ENCODE results near the gene UGT1A6. TPM values are rescaled to one million over a fixed set of nuclear protein-coding genes. Genes with fewer than 3 reads are reported as not detected.
"Not testable (repeated sequence)": the region's sequence is repeated elsewhere in the genome, so short reads cannot be mapped to it uniquely, and the experiment has no call there.

Gene UGT1A6
- not detected for total RNA-seq
- polyA plus RNA-seq, result not detected

DNA sequence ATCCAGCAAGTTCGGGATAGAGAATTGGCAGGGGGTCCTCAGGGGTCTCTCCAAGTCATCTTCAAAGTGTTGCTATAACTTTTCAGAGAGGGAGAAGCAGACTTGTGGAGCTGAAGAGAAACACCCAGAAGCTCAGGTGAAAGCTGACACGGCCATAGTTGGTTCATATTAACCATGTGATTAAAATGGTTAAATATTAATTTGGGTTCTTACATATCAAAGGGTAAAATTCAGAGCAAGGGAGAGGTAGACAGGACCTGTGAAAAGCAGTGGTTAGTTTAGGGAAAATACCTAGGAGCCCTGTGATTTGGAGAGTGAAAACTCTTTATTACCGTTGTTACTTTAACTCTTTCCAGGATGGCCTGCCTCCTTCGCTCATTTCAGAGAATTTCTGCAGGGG, at the start of gene UGT1A6:
UGT1A6 (plus strand) TSS at position 243 of the 400 bp plus-strand sequence; CDS start at position 358, 115 bp downstream.
- peaks cover 10 to 47% of the 10 kb centered on the region in 2 donors for H3K27me3 Mint-ChIP-seq
- no peak for DNase-seq
- POLR2A ChIA-PET, result no interaction called here
- H3K9me3 Mint-ChIP-seq, result no peaks in the 10 kb centered on the region
- Histone ChIP-seq H3K36me3 (ENCODE audit: insufficient read depth, low read length) (no peaks in the 10 kb centered on the region), H3K27ac (ENCODE audit: low read depth, low read length) (no peak within 1 kb of the TSS), H3K4me1 (ENCODE audit: insufficient read depth, low read length) (no peaks in the 10 kb centered on the region), H3K4me3 (ENCODE audit: low read length) (no peak within 1 kb of the TSS), H3K9me3 (ENCODE audit: low read length) (no peaks in the 10 kb centered on the region), H3K27me3 (ENCODE audit: insufficient read depth, low read length, poor library complexity, severe bottlenecking) (no peaks in the 10 kb centered on the region)
- H3K27ac Mint-ChIP-seq, result peak within 1 kb of the TSS in 1 of 8 donors; percentile 8
- CTCF ChIA-PET, result no interaction called here
- no peaks in the 10 kb centered on the region for H3K36me3 Mint-ChIP-seq
- H3K4me1 Mint-ChIP-seq, result no peaks in the 10 kb centered on the region
- no peak within 1 kb of the TSS for H3K4me3 Mint-ChIP-seq

GRCh38 chr2:233643128-233643527, 49.6 kb upstream of the UGT1A6 start:
- no peak overlapping the region for H3K27ac Mint-ChIP-seq
- H3K4me3 ChIP-seq (ENCODE audit: low read length), result no peak overlapping the region
- POLR2A ChIA-PET, result no interaction called here
- CTCF ChIA-PET, result no interaction called here
- H3K36me3 Mint-ChIP-seq, result peaks cover 0 to 18% (median 3%) of the 10 kb centered on the region in 3 donors
- no peaks in the 10 kb centered on the region for H3K27me3 ChIP-seq (ENCODE audit: insufficient read depth, low read length, poor library complexity, severe bottlenecking)
- peaks cover 10 to 38% of the 10 kb centered on the region in 2 donors for H3K27me3 Mint-ChIP-seq
- H3K9me3 ChIP-seq (ENCODE audit: low read length), result no peaks in the 10 kb centered on the region
- no peak for DNase-seq
- H3K36me3 ChIP-seq (ENCODE audit: insufficient read depth, low read length), result no peaks in the 10 kb centered on the region
- peaks cover 0 to 12% (median 2%) of the 10 kb centered on the region in 3 donors for H3K4me1 Mint-ChIP-seq
- H3K4me1 ChIP-seq (ENCODE audit: insufficient read depth, low read length), result peaks cover 6% of the 10 kb centered on the region
- H3K27ac ChIP-seq (ENCODE audit: low read depth, low read length), result no peak overlapping the region
- H3K9me3 Mint-ChIP-seq, result peaks cover 6 to 31% (median 21%) of the 10 kb centered on the region in 5 donors
- H3K4me3 Mint-ChIP-seq, result no peak overlapping the region

DNA sequence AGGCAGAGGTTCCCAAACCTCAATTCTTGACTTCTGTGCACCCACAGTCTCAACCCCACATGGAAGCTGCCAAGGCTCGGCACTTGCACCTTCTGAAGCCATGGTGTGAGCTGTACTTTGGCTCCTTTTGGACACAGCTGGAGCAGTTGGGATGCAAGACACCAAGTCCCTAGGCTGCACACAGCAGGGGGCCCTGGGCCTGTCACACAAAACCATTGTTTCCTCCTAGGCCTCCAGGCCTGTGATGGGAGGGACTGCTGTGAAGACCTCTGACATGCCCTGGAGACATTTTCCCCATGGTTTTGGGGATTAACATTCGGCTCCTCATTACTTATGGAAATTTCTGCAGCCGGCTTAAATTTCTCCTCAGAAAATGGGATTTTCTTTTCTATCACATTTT, 46.7 kb upstream of the UGT1A6 start:
- DNase-seq; H3K36me3 ChIP-seq (ENCODE audit: insufficient read depth, low read length); H3K27me3 ChIP-seq (ENCODE audit: insufficient read depth, low read length, poor library complexity, severe bottlenecking); H3K4me1 ChIP-seq (ENCODE audit: insufficient read depth, low read length); H3K9me3 ChIP-seq (ENCODE audit: low read length); H3K4me3 Mint-ChIP-seq; H3K27ac ChIP-seq (ENCODE audit: low read depth, low read length); H3K4me3 ChIP-seq (ENCODE audit: low read length); H3K27ac Mint-ChIP-seq; H3K4me1 Mint-ChIP-seq; POLR2A ChIA-PET; CTCF ChIA-PET: not testable (repeated sequence)
- H3K36me3 Mint-ChIP-seq, result peaks cover 0 to 18% (median 3%) of the 10 kb centered on the region in 3 donors
- peaks cover 12 to 52% of the 10 kb centered on the region in 2 donors for H3K27me3 Mint-ChIP-seq
- H3K9me3 Mint-ChIP-seq, result peaks cover 6 to 31% (median 21%) of the 10 kb centered on the region in 5 donors

- Mint-ChIP-seq H3K27me3 (peaks cover 15 to 57% of the 10 kb centered on the region in 2 donors), H3K4me3 (no peak overlapping the region), H3K4me1 (peaks cover 0 to 11% (median 0%) of the 10 kb centered on the region in 3 donors), H3K9me3 (peaks cover 6 to 13% (median 10%) of the 10 kb centered on the region in 5 donors), H3K27ac (no peak overlapping the region), H3K36me3 (peaks cover 0 to 7% (median 3%) of the 10 kb centered on the region in 3 donors)
- POLR2A ChIA-PET, result no interaction called here
- Histone ChIP-seq H3K36me3 (ENCODE audit: insufficient read depth, low read length) (no peaks in the 10 kb centered on the region), H3K27ac (ENCODE audit: low read depth, low read length) (no peak overlapping the region), H3K4me3 (ENCODE audit: low read length) (no peak overlapping the region), H3K4me1 (ENCODE audit: insufficient read depth, low read length) (no peaks in the 10 kb centered on the region), H3K27me3 (ENCODE audit: insufficient read depth, low read length, poor library complexity, severe bottlenecking) (no peaks in the 10 kb centered on the region), H3K9me3 (ENCODE audit: low read length) (no peaks in the 10 kb centered on the region)
- CTCF ChIA-PET, result no interaction called here
- no peak for DNase-seq
These were observed 41.7 kb upstream of the UGT1A6 start for GRCh38 chr2:233650981-233651380.

GRCh38 chr2:233651430-233651829, 41.3 kb upstream of the UGT1A6 start:
- peaks cover 0 to 14% (median 0%) of the 10 kb centered on the region in 3 donors for H3K4me1 Mint-ChIP-seq
- no peaks in the 10 kb centered on the region for H3K4me1 ChIP-seq (ENCODE audit: insufficient read depth, low read length)
- CTCF ChIA-PET, result no interaction called here
- POLR2A ChIA-PET, result no interaction called here
- no peaks in the 10 kb centered on the region for H3K9me3 ChIP-seq (ENCODE audit: low read length)
- no peaks in the 10 kb centered on the region for H3K36me3 ChIP-seq (ENCODE audit: insufficient read depth, low read length)
- no peak for DNase-seq
- no peaks in the 10 kb centered on the region for H3K27me3 ChIP-seq (ENCODE audit: insufficient read depth, low read length, poor library complexity, severe bottlenecking)
- peaks cover 0 to 6% (median under 1%) of the 10 kb centered on the region in 3 donors for H3K36me3 Mint-ChIP-seq
- peaks cover 4 to 11% (median 9%) of the 10 kb centered on the region in 5 donors for H3K9me3 Mint-ChIP-seq
- H3K4me3 Mint-ChIP-seq, result no peak overlapping the region
- H3K4me3 ChIP-seq (ENCODE audit: low read length), result no peak overlapping the region
- H3K27ac Mint-ChIP-seq, result no peak overlapping the region
- no peak overlapping the region for H3K27ac ChIP-seq (ENCODE audit: low read depth, low read length)
- peaks cover 15 to 55% of the 10 kb centered on the region in 2 donors for H3K27me3 Mint-ChIP-seq

GRCh38 chr2:233654501-233654900, 38.2 kb upstream of the UGT1A6 start:
- Histone ChIP-seq H3K36me3 (ENCODE audit: insufficient read depth, low read length) (no peaks in the 10 kb centered on the region), H3K4me1 (ENCODE audit: insufficient read depth, low read length) (no peaks in the 10 kb centered on the region), H3K27me3 (ENCODE audit: insufficient read depth, low read length, poor library complexity, severe bottlenecking) (no peaks in the 10 kb centered on the region), H3K9me3 (ENCODE audit: low read length) (no peaks in the 10 kb centered on the region), H3K27ac (ENCODE audit: low read depth, low read length) (no peak overlapping the region), H3K4me3 (ENCODE audit: low read length) (no peak overlapping the region)
- POLR2A ChIA-PET, result no interaction called here
- H3K27me3 Mint-ChIP-seq, result peaks cover 13 to 45% of the 10 kb centered on the region in 2 donors
- no peaks in the 10 kb centered on the region for H3K36me3 Mint-ChIP-seq
- H3K9me3 Mint-ChIP-seq, result no peaks in the 10 kb centered on the region
- CTCF ChIA-PET, result no interaction called here
- DNase-seq, result no peak
- H3K4me3 Mint-ChIP-seq, result no peak overlapping the region
- H3K27ac Mint-ChIP-seq, result no peak overlapping the region
- H3K4me1 Mint-ChIP-seq, result peaks cover 0 to 16% (median 0%) of the 10 kb centered on the region in 3 donors

DNA sequence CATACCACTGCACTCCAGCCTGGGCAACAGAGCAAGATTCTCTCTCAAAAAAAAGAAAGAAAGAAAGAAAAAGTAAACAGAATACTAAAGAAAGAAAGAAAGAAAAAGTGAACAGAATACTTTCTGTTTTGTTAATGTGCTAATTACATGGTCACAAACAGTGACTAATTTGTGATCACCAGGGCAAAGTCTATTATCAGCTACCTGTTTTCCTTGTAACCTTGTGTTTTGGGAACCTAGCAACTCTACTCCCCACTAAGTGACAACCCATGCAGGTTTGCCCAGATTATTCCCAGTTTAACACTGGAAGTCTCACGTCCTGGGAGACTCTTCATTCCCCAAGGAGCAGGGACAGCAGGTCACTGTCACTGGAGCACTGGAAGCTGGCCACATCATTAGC, 37.6 kb upstream of the UGT1A6 start:
- Mint-ChIP-seq H3K9me3 (no peaks in the 10 kb centered on the region), H3K27ac (no peak overlapping the region), H3K27me3 (peaks cover 14 to 47% of the 10 kb centered on the region in 2 donors), H3K4me3 (peak overlapping the region in 1 of 7 donors; percentile 18), H3K36me3 (no peaks in the 10 kb centered on the region), H3K4me1 (peaks cover 0 to 16% (median 0%) of the 10 kb centered on the region in 3 donors)
- POLR2A ChIA-PET, result no interaction called here
- Histone ChIP-seq H3K27ac (ENCODE audit: low read depth, low read length) (no peak overlapping the region), H3K9me3 (ENCODE audit: low read length) (no peaks in the 10 kb centered on the region), H3K27me3 (ENCODE audit: insufficient read depth, low read length, poor library complexity, severe bottlenecking) (no peaks in the 10 kb centered on the region), H3K4me1 (ENCODE audit: insufficient read depth, low read length) (no peaks in the 10 kb centered on the region), H3K4me3 (ENCODE audit: low read length) (no peak overlapping the region), H3K36me3 (ENCODE audit: insufficient read depth, low read length) (no peaks in the 10 kb centered on the region)
- CTCF ChIA-PET, result no interaction called here
- DNase-seq, result no peak

DNA sequence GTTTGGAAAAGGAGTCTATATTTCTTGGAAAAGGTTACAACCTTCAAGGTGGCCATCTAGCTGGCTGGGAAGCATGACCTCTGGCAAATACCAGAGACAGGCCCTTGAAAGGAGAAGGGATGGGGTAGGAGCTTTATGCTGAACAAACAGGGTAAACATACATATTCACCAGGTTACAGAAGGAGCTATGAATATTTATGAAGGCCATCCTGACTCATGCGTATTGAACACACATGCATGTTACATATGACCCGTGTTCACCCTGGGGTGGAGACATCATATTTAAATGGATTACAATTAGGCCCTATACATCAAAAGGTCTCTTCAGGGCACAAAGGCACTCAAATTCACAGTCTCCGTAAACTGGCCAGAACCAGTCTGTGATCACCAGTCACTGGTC, 36.7 kb upstream of the UGT1A6 start:
- H3K9me3 Mint-ChIP-seq; H3K4me3 Mint-ChIP-seq; CTCF ChIA-PET; H3K36me3 Mint-ChIP-seq; H3K4me3 ChIP-seq (ENCODE audit: low read length); H3K27ac ChIP-seq (ENCODE audit: low read depth, low read length); H3K27me3 ChIP-seq (ENCODE audit: insufficient read depth, low read length, poor library complexity, severe bottlenecking); H3K36me3 ChIP-seq (ENCODE audit: insufficient read depth, low read length); H3K27ac Mint-ChIP-seq; H3K9me3 ChIP-seq (ENCODE audit: low read length); POLR2A ChIA-PET; H3K4me1 ChIP-seq (ENCODE audit: insufficient read depth, low read length); DNase-seq: not testable (repeated sequence)
- peaks cover 14 to 46% of the 10 kb centered on the region in 2 donors for H3K27me3 Mint-ChIP-seq
- peaks cover 0 to 16% (median 0%) of the 10 kb centered on the region in 3 donors for H3K4me1 Mint-ChIP-seq

GRCh38 chr2:233656443-233656842, 36.2 kb upstream of the UGT1A6 start:
- POLR2A ChIA-PET, result no interaction called here
- peaks cover 14 to 49% of the 10 kb centered on the region in 2 donors for H3K27me3 Mint-ChIP-seq
- no peak overlapping the region for H3K4me3 Mint-ChIP-seq
- no peaks in the 10 kb centered on the region for H3K36me3 ChIP-seq (ENCODE audit: insufficient read depth, low read length)
- CTCF ChIA-PET, result no interaction called here
- no peak overlapping the region for H3K27ac ChIP-seq (ENCODE audit: low read depth, low read length)
- no peak overlapping the region for H3K4me3 ChIP-seq (ENCODE audit: low read length)
- H3K4me1 ChIP-seq (ENCODE audit: insufficient read depth, low read length), result no peaks in the 10 kb centered on the region
- no peak for DNase-seq
- H3K36me3 Mint-ChIP-seq, result no peaks in the 10 kb centered on the region
- no peaks in the 10 kb centered on the region for H3K9me3 ChIP-seq (ENCODE audit: low read length)
- H3K9me3 Mint-ChIP-seq, result no peaks in the 10 kb centered on the region
- peaks cover 0 to 16% (median 0%) of the 10 kb centered on the region in 3 donors for H3K4me1 Mint-ChIP-seq
- H3K27me3 ChIP-seq (ENCODE audit: insufficient read depth, low read length, poor library complexity, severe bottlenecking), result no peaks in the 10 kb centered on the region
- H3K27ac Mint-ChIP-seq, result no peak overlapping the region
